Mesenchymal stem cell (in vitro differentiated cells and primary cell): ENCODE data around the gene CNKSR3.

Experiments
- DNase-seq: peaks from one replicate; pipeline ENCODE4 v3.0.0-alpha.2; 2013
- H2AFZ ChIP-seq: one replicate; pipeline ENCODE4 v1.6.1; 2013; ENCODE audit warnings: low read depth, mild to moderate bottlenecking, control low read depth, inconsistent platforms, low read length, moderate library complexity
- H2AK5ac ChIP-seq: 2 replicates; pipeline ENCODE4 v1.6.1; 2013; ENCODE audit warnings: low read length, moderate library complexity, mild to moderate bottlenecking, inconsistent platforms; ENCODE audit not compliant: severe bottlenecking
- H2BK120ac ChIP-seq: one replicate; pipeline ENCODE4 v1.6.1; 2013; ENCODE audit warnings: low read depth, mild to moderate bottlenecking, inconsistent platforms, low read length, moderate library complexity
- H2BK12ac ChIP-seq, 2 experiments: one replicate each; pipeline ENCODE4 v1.6.1; 2013; ENCODE audit warnings: inconsistent platforms in 2 of 2, low read length in 2 of 2, mild to moderate bottlenecking in 2 of 2, moderate library complexity in 2 of 2, control low read depth in 1 of 2
- H2BK15ac ChIP-seq: one replicate; pipeline ENCODE4 v1.6.1; 2013; ENCODE audit warnings: mild to moderate bottlenecking, low read depth, inconsistent platforms; ENCODE audit not compliant: poor library complexity, severe bottlenecking
- H2BK5ac ChIP-seq: 2 replicates; pipeline ENCODE4 v1.6.1; 2013; ENCODE audit warnings: low read depth, mild to moderate bottlenecking, low read length, control low read depth, inconsistent platforms; ENCODE audit not compliant: poor library complexity, severe bottlenecking
- H3K14ac ChIP-seq, 2 experiments: one replicate each; pipeline ENCODE4 v1.6.1; 2013; ENCODE audit warnings: inconsistent platforms in 2 of 2, low read length in 2 of 2, control low read depth in 1 of 2, mild to moderate bottlenecking in 1 of 2, moderate library complexity in 1 of 2
- H3K18ac ChIP-seq, 2 experiments: one replicate each; pipeline ENCODE4 v1.6.1; 2013; ENCODE audit warnings: inconsistent platforms in 2 of 2, low read length in 2 of 2, control low read depth in 1 of 2, low read depth in 1 of 2, mild to moderate bottlenecking in 1 of 2
- H3K23ac ChIP-seq, 2 experiments: one replicate each; pipeline ENCODE4 v1.6.1; 2013; ENCODE audit warnings: inconsistent platforms in 2 of 2, low read length in 2 of 2, mild to moderate bottlenecking in 2 of 2, moderate library complexity in 2 of 2, control low read depth in 1 of 2
- H3K27ac ChIP-seq: 2 replicates; pipeline ENCODE4 v1.5.1; 2013; ENCODE audit warnings: mild to moderate bottlenecking, moderate library complexity, low read length, control low read depth, inconsistent platforms; ENCODE audit not compliant: poor library complexity, severe bottlenecking
- H3K27me3 ChIP-seq, 2 experiments: 2 replicates each; pipeline versions ENCODE4 v1.6.1 to v1.7.0; 2013; ENCODE audit warnings: low read length in 2 of 2, mild to moderate bottlenecking in 2 of 2, moderate library complexity in 2 of 2, control low read depth in 1 of 2, inconsistent platforms in 1 of 2; ENCODE audit not compliant: control insufficient read depth in 1 of 2, insufficient read depth in 1 of 2
- H3K36me3 ChIP-seq, 2 experiments: 2 replicates each; pipeline versions ENCODE4 v1.6.1 to v1.7.0; 2013; ENCODE audit warnings: low read length in 2 of 2, control low read depth in 1 of 2, inconsistent platforms in 1 of 2, low read depth in 1 of 2, mild to moderate bottlenecking in 1 of 2; ENCODE audit not compliant: insufficient read depth in 2 of 2, control insufficient read depth in 1 of 2
- H3K4ac ChIP-seq, 2 experiments: one replicate each; pipeline ENCODE4 v1.6.1; 2013; ENCODE audit warnings: inconsistent platforms in 2 of 2, low read length in 2 of 2, mild to moderate bottlenecking in 2 of 2, moderate library complexity in 2 of 2, control low read depth in 1 of 2, low read depth in 1 of 2
- H3K4me1 ChIP-seq: 2 replicates; pipeline ENCODE4 v1.6.1; 2013; ENCODE audit warnings: low read depth, low read length, control low read depth; ENCODE audit not compliant: control insufficient read depth, insufficient read depth
- H3K4me2 ChIP-seq: 2 replicates; pipeline ENCODE4 v1.6.1; 2013; ENCODE audit warnings: low read length, mild to moderate bottlenecking, inconsistent platforms; ENCODE audit not compliant: poor library complexity, severe bottlenecking
- H3K4me3 ChIP-seq, 2 experiments: 2 replicates each; pipeline versions ENCODE4 v1.5.1 to v1.7.0; 2013; ENCODE audit warnings: low read length in 2 of 2, mild to moderate bottlenecking in 2 of 2, control low read depth in 1 of 2, low read depth in 1 of 2; ENCODE audit not compliant: insufficient read depth in 1 of 2
- H3K79me1 ChIP-seq: replicated peaks from 2 replicates; pipeline ENCODE4 v1.6.1; 2013; ENCODE audit warnings: mild to moderate bottlenecking, control low read depth, low read length, inconsistent platforms; ENCODE audit not compliant: poor library complexity, severe bottlenecking
- H3K9ac ChIP-seq: 2 replicates; pipeline ENCODE4 v1.7.0; 2013; ENCODE audit warnings: mild to moderate bottlenecking, low read length, moderate library complexity
- H3K9me3 ChIP-seq: 2 replicates; pipeline ENCODE4 v1.7.0; 2013; ENCODE audit warnings: mild to moderate bottlenecking, low read length; ENCODE audit not compliant: control insufficient read depth
- H4K8ac ChIP-seq: one replicate; pipeline ENCODE4 v1.6.1; 2013; ENCODE audit warnings: inconsistent platforms, mild to moderate bottlenecking, low read length, moderate library complexity
- H4K91ac ChIP-seq: one replicate; pipeline ENCODE4 v1.6.1; 2013; ENCODE audit warnings: mild to moderate bottlenecking, low read length, inconsistent platforms
- WGBS: methylation state at CpG from one replicate; pipeline ENCODE4 v1.1.7; 2013; ENCODE audit warnings: mixed read lengths; 5-methylcytosine and 5-hydroxymethylcytosine counted together

CNKSR3 gene

DNA sequence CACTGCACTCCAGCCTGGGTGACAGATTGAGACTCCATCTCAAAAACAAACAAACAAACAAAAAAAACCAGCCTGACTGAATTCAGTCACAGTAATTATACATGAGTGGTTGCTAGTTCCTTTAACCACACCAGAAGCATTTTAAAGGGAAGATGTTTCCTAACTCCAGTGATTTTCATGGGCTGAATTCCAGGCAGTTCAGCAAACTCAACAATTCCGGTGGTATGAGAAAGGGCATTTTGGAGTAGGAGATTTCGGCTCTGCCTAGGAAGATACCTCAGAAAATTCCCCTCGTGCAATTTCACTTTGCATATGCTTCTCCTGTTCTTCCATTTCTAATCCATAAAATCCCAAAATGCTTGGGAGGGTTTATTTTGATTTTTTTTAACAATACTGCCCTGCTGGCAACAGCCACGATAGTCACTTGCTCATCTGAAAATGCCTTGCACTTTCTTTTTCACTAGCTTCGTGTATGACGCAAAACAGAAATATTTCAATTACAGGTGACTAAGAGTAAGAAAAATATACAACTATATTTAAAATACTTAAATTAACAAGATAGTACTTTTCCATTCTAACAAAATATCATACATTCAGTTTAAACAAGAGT is 105.6 kb downstream of the CNKSR3 start:
- Histone ChIP-seq H3K4me2 (peak overlapping the region; percentile 48), H3K4ac (no peak overlapping the region), H3K18ac (no peak overlapping the region), H2BK120ac (no peak overlapping the region), H3K4me1 (peaks cover 7% of the 10 kb centered on the region), H3K9ac (no peak overlapping the region), H4K91ac (no peak overlapping the region), H4K8ac (no peak overlapping the region), H3K23ac (no peak overlapping the region), H3K14ac (no peak overlapping the region), H3K4me3 (no peak overlapping the region), H3K79me1 (peaks cover 23% of the 10 kb centered on the region), H2BK15ac (no peak overlapping the region), H3K27ac (peak overlapping the region; percentile 76), H2AK5ac (no peak overlapping the region), H2AFZ (no peak overlapping the region), H3K27me3 (no peaks in the 10 kb centered on the region), H3K36me3 (peaks cover 4 to 31% of the 10 kb centered on the region in 2 experiments), H2BK5ac (no peak overlapping the region), H2BK12ac (no peak overlapping the region), H3K9me3 (no peaks in the 10 kb centered on the region)
- 83% methylated on average over 1 of the region's 6 CpGs for WGBS
- DNase-seq = peak; percentile 40

DNA sequence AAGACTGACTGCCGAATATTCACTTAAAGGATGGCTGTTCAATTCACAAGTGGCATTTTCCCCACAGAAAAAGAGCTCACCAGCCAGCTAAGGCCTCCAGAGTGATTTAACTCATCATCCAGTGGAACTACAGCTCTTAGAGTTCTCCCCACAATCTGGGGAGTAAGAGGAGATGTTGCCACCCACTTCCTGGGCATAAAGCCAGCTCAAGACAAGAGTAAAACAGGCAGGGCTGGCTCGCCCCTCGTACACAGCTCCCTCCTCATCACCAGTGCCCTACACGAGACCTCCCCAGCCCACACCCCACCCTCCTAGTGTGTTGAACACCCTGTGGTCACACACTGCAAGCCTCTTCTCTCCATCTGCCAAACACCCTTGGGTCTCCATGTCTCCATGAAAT is 106.7 kb downstream of the CNKSR3 start:
- peak; percentile 55 for DNase-seq
- Histone ChIP-seq H2BK12ac (no peak overlapping the region), H3K9me3 (no peaks in the 10 kb centered on the region), H3K9ac (no peak overlapping the region), H3K36me3 (peaks cover 4 to 27% of the 10 kb centered on the region in 2 experiments), H2AK5ac (peak overlapping the region; percentile 91), H2AFZ (no peak overlapping the region), H2BK120ac (no peak overlapping the region), H4K8ac (no peak overlapping the region), H3K4me3 (no peak overlapping the region), H3K14ac (no peak overlapping the region), H3K27ac (peak overlapping the region; percentile 47), H3K27me3 (no peaks in the 10 kb centered on the region), H2BK15ac (peak overlapping the region; percentile 67), H3K4me2 (no peak overlapping the region), H3K18ac (peak overlapping the region; percentile 13 to 43), H4K91ac (no peak overlapping the region), H3K79me1 (peaks cover 23% of the 10 kb centered on the region), H3K4me1 (peaks cover 5% of the 10 kb centered on the region), H3K23ac (no peak overlapping the region), H3K4ac (no peak overlapping the region), H2BK5ac (no peak overlapping the region)
- 72% methylated on average over 4 of the region's 4 CpGs for WGBS

DNA sequence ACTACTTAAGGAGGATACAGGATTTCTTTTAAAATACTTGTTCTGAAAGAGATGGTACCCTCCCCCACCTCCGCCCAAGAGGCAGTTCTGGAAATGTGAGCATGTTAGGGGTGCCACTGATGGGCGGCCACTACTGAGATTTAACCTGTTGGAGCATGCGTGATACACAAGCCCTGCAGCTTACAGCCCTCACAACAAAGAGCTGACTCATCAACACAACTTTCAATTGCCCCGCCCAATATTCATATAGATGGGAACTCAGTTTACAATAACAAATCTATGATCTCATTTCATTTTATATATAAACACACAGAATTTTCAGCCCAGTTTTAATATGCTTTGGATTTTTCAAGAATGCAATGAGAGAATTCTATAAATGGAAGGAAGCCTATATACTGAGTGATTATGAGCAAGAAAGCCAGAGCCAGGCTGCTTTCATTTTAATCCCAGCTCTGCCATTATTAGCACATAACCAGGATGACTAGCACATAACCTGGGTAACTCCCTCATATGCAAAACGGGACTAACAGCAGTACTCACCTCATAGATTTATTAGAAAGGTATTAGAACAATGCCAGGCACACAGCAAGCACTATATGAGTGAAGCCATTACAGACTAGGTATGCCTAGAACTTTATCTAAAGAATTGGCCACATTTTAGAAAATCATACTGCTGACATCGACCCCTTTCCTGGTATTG is 108.3 kb downstream of the CNKSR3 start:
- WGBS = 92% methylated on average over 5 of the region's 6 CpGs
- H3K27ac ChIP-seq = no peak overlapping the region

DNA sequence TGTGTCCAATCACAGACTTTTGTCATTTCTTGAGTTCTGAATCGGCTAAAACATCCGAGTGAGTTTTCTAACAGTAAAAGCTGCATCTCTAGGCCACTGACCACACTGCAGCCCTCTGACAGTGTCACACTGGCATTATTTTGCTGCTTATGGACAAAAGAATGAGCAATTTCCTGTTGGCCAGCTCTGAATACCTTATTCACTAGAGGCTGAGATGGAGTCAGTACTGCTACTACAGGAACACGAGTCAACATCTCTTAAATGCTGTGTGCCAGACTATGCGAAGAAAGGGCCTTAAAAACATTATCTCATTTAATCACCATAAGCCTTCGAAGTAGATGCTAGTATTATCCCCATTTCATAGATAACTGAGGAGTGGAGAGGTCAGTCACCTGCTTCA is 111.4 kb downstream of the CNKSR3 start:
- Histone ChIP-seq H2AFZ (no peak overlapping the region), H3K4me2 (no peak overlapping the region), H2AK5ac (peak overlapping the region; percentile 39), H3K4me1 (peaks cover 2% of the 10 kb centered on the region), H4K91ac (no peak overlapping the region), H2BK15ac (no peak overlapping the region), H3K4me3 (no peak overlapping the region), H3K9ac (no peak overlapping the region), H2BK5ac (no peak overlapping the region), H3K4ac (no peak overlapping the region), H3K23ac (no peak overlapping the region), H3K79me1 (peaks cover 6% of the 10 kb centered on the region), H3K36me3 (peaks cover 0 to 14% of the 10 kb centered on the region in 2 experiments), H3K14ac (no peak overlapping the region), H3K18ac (no peak overlapping the region), H3K27me3 (no peaks in the 10 kb centered on the region), H3K9me3 (no peaks in the 10 kb centered on the region), H2BK12ac (no peak overlapping the region), H2BK120ac (no peak overlapping the region), H3K27ac (no peak overlapping the region), H4K8ac (no peak overlapping the region)
- DNase-seq = peak; percentile 38
- WGBS = 57% methylated on average over 4 of the region's 5 CpGs

More for the DNA sequence above, 108.3 kb downstream of the CNKSR3 start:
- no peak overlapping the region for H4K91ac ChIP-seq
- no peak overlapping the region for H3K18ac ChIP-seq
- H2AK5ac ChIP-seq = no peak overlapping the region
- peak overlapping the region; percentile 9 for H2BK15ac ChIP-seq
- H3K4ac ChIP-seq = no peak overlapping the region
- DNase-seq = no peak
- no peak overlapping the region for H4K8ac ChIP-seq
- H3K23ac ChIP-seq = no peak overlapping the region
- no peak overlapping the region for H2BK5ac ChIP-seq
- no peak overlapping the region for H3K4me3 ChIP-seq
- H2AFZ ChIP-seq = no peak overlapping the region
- no peaks in the 10 kb centered on the region for H3K9me3 ChIP-seq
- H3K9ac ChIP-seq = no peak overlapping the region
- no peaks in the 10 kb centered on the region for H3K27me3 ChIP-seq
- no peak overlapping the region for H3K4me2 ChIP-seq
- no peak overlapping the region for H2BK120ac ChIP-seq
- H3K36me3 ChIP-seq = peaks cover 4 to 31% of the 10 kb centered on the region in 2 experiments
- H3K14ac ChIP-seq = no peak overlapping the region
- peaks cover 19% of the 10 kb centered on the region for H3K79me1 ChIP-seq
- H3K4me1 ChIP-seq = peaks cover 5% of the 10 kb centered on the region
- H2BK12ac ChIP-seq = peak overlapping the region in 1 of 2 experiments; percentile 64
